ENCODE measurements around the gene CDADC1.
A peak's percentile ranks its signal among the peaks of the same experiment; 100 is the strongest.

The CDADC1 gene

DNA sequence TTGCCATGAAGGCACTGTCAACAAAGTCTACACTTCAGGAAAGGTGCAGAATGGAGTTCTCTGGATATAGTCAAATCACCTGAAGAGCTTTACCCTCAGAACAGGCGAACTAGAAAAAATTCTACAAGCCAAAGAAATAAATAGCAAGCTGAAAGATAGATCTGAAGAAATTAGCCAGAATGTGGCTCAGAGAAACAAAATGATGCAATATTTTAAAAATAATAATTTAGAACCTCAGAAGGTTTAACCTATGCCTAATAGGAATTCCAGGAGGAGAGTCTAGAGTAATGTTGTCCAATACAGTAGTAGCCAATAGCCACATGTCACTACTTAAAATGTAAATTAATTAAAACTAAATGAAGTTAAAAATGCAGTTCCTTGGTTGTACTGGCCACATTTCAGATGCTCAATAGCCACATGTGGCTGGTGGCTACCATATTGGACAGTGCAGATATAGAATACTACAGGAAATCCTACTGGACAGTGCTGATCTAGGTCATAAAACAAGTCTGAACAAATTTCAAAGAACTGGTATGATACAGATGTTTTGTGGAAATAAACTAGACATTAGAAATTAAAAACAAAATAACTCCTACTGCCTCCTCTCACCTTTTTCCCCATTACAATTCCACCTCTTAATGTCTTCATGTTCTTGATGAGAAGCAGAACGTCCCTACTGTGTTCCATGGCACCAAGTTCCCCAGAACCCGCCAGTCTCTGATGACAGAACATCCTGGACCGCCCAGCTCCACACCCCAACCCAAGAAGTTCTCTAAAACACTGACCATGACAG lies 679 bp upstream of the CDADC1 start:
- no peak for DNase-seq (ENCODE audit: low read depth in 1 of 2, low spot score in 1 of 2)
- Histone ChIP-seq H3K27ac (replicated peaks) (peak overlapping the region; percentile 90), H3K4me3 (replicated peaks; ENCODE audit: insufficient read depth, low read length) (peak overlapping the region; percentile 91), H3K27me3 (ENCODE audit: insufficient read depth, poor library complexity, severe bottlenecking) (no peaks in the 10 kb centered on the region)
- TF ChIP-seq SPI1 (IDR thresholded peaks at IDR 0.05; ENCODE audit: borderline replicate concordance, low read depth): no peak
- no peak for TF ChIP-seq POLR2AphosphoS5 (IDR thresholded peaks at IDR 0.05; ENCODE audit: low read depth)
- no peak for TF ChIP-seq CTCF (IDR thresholded peaks at IDR 0.05; ENCODE audit: insufficient read depth, low read length)
- no peak for TF ChIP-seq GABPA (IDR thresholded peaks at IDR 0.05; ENCODE audit: low read depth)
- no peak for TF ChIP-seq REST (IDR thresholded peaks at IDR 0.05; ENCODE audit: insufficient replicate concordance, low read depth)

DNA sequence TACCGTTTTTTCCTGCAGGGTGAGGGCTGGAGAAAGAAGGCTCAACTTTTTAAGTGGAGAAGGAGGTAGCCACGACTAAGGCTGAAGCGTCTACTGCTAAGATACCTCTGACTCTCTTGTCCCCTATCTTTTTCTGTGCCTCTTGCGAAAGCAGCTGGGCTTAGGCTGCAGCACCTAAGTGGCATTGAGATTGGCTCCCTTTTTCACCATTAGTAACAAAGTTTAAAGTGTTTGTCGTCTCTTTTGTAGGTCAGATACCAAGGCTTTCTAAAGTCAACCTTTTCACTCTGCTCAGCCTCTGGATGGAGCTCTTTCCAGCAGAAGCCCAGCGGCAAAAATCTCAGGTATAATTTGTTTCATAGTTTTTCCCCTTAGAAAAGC lies 887 bp downstream of the CDADC1 start:
- no peak for DNase-seq (ENCODE audit: low read depth in 1 of 2, low spot score in 1 of 2)
- no peak for TF ChIP-seq REST (IDR thresholded peaks at IDR 0.05; ENCODE audit: insufficient replicate concordance, low read depth)
- no peak for TF ChIP-seq GABPA (IDR thresholded peaks at IDR 0.05; ENCODE audit: low read depth)
- TF ChIP-seq CTCF (IDR thresholded peaks at IDR 0.05; ENCODE audit: insufficient read depth, low read length): no peak
- no peak for TF ChIP-seq SPI1 (IDR thresholded peaks at IDR 0.05; ENCODE audit: borderline replicate concordance, low read depth)
- no peak for TF ChIP-seq POLR2AphosphoS5 (IDR thresholded peaks at IDR 0.05; ENCODE audit: low read depth)
- Histone ChIP-seq H3K27ac (replicated peaks) (peak overlapping the region; percentile 90), H3K27me3 (ENCODE audit: insufficient read depth, poor library complexity, severe bottlenecking) (no peaks in the 10 kb centered on the region), H3K4me3 (replicated peaks; ENCODE audit: insufficient read depth, low read length) (peak overlapping the region; percentile 91)

DNA sequence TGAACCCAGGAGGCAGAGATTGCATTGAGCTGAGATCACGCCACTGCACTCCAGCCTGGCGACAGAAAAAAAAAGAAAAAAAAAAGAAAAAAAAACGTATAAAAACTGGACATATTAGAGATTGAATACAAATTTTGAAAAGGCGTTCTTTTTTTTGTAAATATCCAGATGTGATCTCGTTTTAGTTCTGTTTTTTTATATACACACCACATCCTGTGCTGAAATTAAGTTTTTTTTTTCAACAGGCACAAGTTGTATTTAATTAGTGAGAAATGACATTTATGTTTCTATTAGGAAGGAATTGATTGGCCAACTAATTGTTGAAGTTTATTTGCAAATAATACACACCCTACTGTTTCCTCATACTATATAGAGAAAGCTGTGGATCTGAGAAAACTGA lies 3.6 kb downstream of the CDADC1 start:
- DNase-seq (ENCODE audit: low read depth in 1 of 2, low spot score in 1 of 2): no peak
- H3K27ac ChIP-seq (replicated peaks): no peak overlapping the region
- H3K4me3 ChIP-seq (replicated peaks; ENCODE audit: insufficient read depth, low read length): no peak overlapping the region
- TF ChIP-seq POLR2AphosphoS5 (IDR thresholded peaks at IDR 0.05; ENCODE audit: low read depth) (no peak), REST (IDR thresholded peaks at IDR 0.05; ENCODE audit: insufficient replicate concordance, low read depth) (no peak), CTCF (IDR thresholded peaks at IDR 0.05; ENCODE audit: insufficient read depth, low read length) (no peak)
- no peaks in the 10 kb centered on the region for H3K27me3 ChIP-seq (ENCODE audit: insufficient read depth, poor library complexity, severe bottlenecking)
